Activated naive CD4-positive, alpha-beta T cell treated with anti-CD3 and anti-CD28 coated beads for 36 hours (primary cell): Measurements from ENCODE around the gene KRT84. TPM values are rescaled to one million over a fixed set of nuclear protein-coding genes. Genes with fewer than 3 reads are reported as not detected.

Experiments used
- CTCF ChIA-PET: fragments of 350-600 bp; sonication (Branson Sonifier 250); formaldehyde crosslinking; loops from one replicate; lab custom pipeline; 2021; ENCODE audit warnings: antibody characterized with exemption; lab: Charles Lee
- DNase-seq: peaks from one replicate; pipeline ENCODE4 v3.0.0-alpha.2; 2020
- H3K27ac Mint-ChIP-seq: one replicate; pipeline ENCODE4 v1.8.0; 2021; ENCODE audit warnings: mild to moderate bottlenecking, mixed read lengths
- H3K27me3 Mint-ChIP-seq: one replicate; pipeline ENCODE4 v1.8.0; 2021; ENCODE audit warnings: low read depth, mixed read lengths
- H3K36me3 Mint-ChIP-seq: one replicate; pipeline ENCODE4 v1.8.0; 2021; ENCODE audit warnings: low read depth, mixed read lengths
- H3K4me1 Mint-ChIP-seq: one replicate; pipeline ENCODE4 v1.8.0; 2021; ENCODE audit warnings: low read depth, mixed read lengths
- H3K4me3 Mint-ChIP-seq: one replicate; pipeline ENCODE4 v1.8.0; 2021; ENCODE audit warnings: mild to moderate bottlenecking, moderate library complexity, mixed read lengths
- H3K9me3 Mint-ChIP-seq: one replicate; pipeline ENCODE4 v1.8.0; 2021; ENCODE audit warnings: mixed read lengths
- intact Hi-C: fragments of 100-400 bp; cut with micrococcal nuclease; formaldehyde crosslinking; loops from one replicate; pipeline ENCODE4 v1.15.1; 2023
- total RNA-seq, 2 experiments: library from RNA; stranded (reverse); gene quantifications; one replicate each; pipeline ENCODE4 v1.2.3, GENCODE V29; 2021

Gene KRT84
- total RNA-seq, 2 experiments from 2014 or later, result not detected

DNA sequence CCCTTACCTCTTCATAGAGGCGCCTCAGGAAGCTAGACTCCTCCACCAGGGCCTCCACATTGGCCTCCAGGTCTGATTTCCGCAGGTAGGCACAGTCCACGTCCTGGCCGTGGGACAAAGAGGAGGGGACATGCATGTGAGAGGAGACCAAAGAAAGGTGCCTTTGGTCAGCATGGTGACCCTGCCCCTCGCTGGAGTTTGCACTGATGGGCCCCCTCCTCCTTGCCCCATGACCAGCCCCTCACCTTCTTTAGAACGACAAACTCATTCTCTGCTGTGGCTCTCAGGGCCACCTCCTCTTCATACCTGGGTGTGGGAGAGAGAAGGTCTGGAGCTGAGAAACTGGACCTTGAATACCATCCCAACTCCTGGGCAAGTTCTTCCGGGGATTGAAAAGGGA is 21.4 kb downstream of the KRT84 start:
- CTCF ChIA-PET, result interaction anchor here (0.7 to 1.7 kb wide), 5 partner anchors 8 to 616 kb away, joined by 3 to 6 read pairs (median 3); no protein-coding TSS in a partner anchor
- H3K27ac Mint-ChIP-seq, result no peak overlapping the region
- intact Hi-C loops, result no loop called here

DNA sequence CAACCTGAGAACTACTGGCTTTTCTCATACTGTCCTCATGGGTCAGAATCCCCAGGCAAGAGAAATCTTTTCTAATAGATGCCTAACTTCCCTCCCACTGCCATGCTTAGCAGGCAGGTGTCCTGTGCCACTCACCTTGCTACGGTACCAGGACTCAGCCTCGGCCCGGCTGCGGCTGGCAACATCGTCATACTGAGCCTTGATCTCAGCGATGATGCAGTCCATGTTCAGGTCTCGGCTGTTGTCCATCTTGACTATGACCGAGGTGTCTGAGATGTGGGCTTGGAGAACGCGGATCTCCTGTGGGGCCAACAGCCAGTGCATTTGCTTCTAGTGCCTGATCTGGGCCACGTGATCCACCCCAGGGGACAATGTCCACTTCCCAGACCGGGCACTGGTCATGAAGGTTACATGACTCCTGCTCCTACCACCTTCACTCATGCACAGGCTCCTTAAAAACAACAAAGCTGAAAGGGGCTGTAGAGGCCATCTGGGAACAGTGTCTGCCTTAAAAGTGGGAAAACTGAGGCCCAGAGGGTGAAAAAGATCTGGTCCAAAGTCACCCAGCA is 22.3 kb downstream of the KRT84 start:
- CTCF ChIA-PET, result interaction anchor here (1.2 to 1.7 kb wide), 3 partner anchors 9 to 35 kb away, joined by 3 to 6 read pairs (median 4); no protein-coding TSS in a partner anchor
- no peak for DNase-seq
- Mint-ChIP-seq H3K27me3 (no peaks in the 10 kb centered on the region), H3K27ac (no peak overlapping the region), H3K4me1 (peaks cover 16% of the 10 kb centered on the region), H3K9me3 (no peaks in the 10 kb centered on the region), H3K4me3 (no peak overlapping the region), H3K36me3 (no peaks in the 10 kb centered on the region)
- intact Hi-C loops, result no loop called here

More for the DNA sequence above, 21.4 kb downstream of the KRT84 start:
- Mint-ChIP-seq H3K4me1 (peaks cover 8% of the 10 kb centered on the region), H3K4me3 (no peak overlapping the region), H3K36me3 (no peaks in the 10 kb centered on the region), H3K9me3 (no peaks in the 10 kb centered on the region), H3K27me3 (no peaks in the 10 kb centered on the region)
- no peak for DNase-seq

DNA sequence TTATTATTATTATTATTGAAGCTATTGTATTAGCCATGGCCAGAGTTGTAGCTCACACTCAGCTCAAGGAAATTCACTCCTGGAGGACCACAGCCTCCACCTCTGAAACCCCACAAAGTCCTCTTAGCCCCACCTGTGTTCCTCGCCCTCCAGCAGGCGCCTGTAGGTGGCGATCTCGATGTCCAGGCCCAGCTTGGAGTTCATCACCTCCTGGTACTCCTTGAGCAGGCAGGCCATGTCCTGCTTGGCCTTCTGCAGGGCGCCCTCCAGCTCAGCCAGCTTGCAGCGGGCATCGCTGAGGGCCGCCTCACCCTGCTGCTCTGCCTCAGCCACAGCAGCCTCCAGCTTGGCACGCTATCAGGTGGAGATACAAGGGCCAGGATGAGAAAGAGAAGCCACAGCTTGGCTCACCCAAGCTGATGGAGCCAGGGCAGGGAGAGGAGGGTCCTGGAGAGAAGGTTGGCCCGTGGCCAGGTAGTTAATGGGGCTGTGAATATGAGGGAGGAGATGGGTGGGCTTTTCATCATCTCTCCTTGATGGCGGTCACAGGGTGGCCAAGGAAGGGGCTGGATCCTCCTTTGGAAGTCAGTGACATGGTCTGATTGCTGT is 23.2 kb downstream of the KRT84 start:
- peaks cover 20% of the 10 kb centered on the region for H3K4me1 Mint-ChIP-seq
- CTCF ChIA-PET, result interaction anchor here (0.6 to 1.7 kb wide), 4 partner anchors 11 to 517 kb away, joined by 3 to 11 read pairs (median 4); no protein-coding TSS in a partner anchor
- H3K36me3 Mint-ChIP-seq, result no peaks in the 10 kb centered on the region
- H3K9me3 Mint-ChIP-seq, result no peaks in the 10 kb centered on the region
- H3K4me3 Mint-ChIP-seq, result no peak overlapping the region
- H3K27me3 Mint-ChIP-seq, result no peaks in the 10 kb centered on the region
- intact Hi-C loops, result no loop called here
- H3K27ac Mint-ChIP-seq, result no peak overlapping the region
- DNase-seq, result peak; percentile 14

DNA sequence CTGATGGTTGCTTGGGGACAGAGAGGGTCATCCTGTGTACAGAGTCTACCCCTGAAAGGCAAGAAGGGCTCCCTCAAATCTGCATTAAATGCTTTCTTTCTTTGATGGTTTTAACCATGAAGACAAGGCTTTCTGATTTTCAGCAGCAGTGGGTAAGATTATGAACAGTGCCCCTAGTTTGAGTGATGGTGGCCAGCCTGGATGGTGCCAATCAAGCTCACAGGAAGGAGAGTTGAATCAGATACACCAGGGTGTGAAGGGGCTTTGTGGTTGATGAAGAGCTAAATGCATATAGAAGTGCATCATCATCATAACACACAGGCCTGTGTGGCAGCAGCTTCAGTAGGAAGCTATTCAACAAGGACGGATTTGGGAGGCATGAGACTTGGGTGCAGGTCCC is 23.9 kb downstream of the KRT84 start:
- Mint-ChIP-seq H3K9me3 (no peaks in the 10 kb centered on the region), H3K36me3 (no peaks in the 10 kb centered on the region), H3K27me3 (no peaks in the 10 kb centered on the region), H3K27ac (no peak overlapping the region), H3K4me3 (no peak overlapping the region), H3K4me1 (peaks cover 20% of the 10 kb centered on the region)
- DNase-seq, result no peak
- intact Hi-C loops, result no loop called here
- CTCF ChIA-PET, result interaction anchor here (0.6 to 1.7 kb wide), 8 partner anchors 10 to 533 kb away, joined by 3 to 11 read pairs (median 4); no protein-coding TSS in a partner anchor

DNA sequence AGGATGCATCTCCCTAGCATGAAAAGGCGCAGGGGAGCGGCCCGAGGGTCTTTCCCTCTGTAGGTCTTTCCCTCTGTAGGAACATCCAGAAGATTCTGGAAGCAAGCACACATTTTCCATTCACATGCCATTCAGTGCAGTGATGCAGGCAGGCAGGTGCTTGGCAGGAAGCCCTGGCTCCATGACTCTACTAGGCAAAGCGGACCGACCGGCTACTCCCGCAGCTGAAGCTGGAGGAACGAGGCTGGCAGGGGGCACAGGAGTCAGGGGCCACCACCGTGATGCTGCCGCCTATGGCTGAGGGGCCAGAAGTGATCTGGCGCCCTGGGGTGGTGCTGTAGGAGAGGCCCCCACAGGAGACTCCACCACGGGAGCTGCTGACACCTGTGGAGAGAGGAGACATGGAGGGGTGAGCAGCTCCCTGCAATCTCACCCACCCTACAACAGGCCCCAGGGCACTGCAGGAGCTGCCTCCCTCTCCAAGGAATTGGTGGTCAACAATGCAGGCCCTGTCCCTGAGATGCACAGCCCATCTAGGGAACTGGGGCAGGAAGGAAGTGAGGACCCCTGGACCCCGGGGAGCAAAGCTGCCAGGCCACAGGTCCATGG is 24.7 kb downstream of the KRT84 start:
- DNase-seq, result no peak
- Mint-ChIP-seq H3K4me3 (no peak overlapping the region), H3K4me1 (peaks cover 20% of the 10 kb centered on the region), H3K36me3 (no peaks in the 10 kb centered on the region), H3K27ac (no peak overlapping the region), H3K27me3 (no peaks in the 10 kb centered on the region), H3K9me3 (no peaks in the 10 kb centered on the region)
- intact Hi-C loops, result no loop called here
- CTCF ChIA-PET, result interaction anchor here (0.5 to 1.7 kb wide), 6 partner anchors 12 to 1995 kb away, joined by 3 to 11 read pairs (median 5); no protein-coding TSS in a partner anchor

DNA sequence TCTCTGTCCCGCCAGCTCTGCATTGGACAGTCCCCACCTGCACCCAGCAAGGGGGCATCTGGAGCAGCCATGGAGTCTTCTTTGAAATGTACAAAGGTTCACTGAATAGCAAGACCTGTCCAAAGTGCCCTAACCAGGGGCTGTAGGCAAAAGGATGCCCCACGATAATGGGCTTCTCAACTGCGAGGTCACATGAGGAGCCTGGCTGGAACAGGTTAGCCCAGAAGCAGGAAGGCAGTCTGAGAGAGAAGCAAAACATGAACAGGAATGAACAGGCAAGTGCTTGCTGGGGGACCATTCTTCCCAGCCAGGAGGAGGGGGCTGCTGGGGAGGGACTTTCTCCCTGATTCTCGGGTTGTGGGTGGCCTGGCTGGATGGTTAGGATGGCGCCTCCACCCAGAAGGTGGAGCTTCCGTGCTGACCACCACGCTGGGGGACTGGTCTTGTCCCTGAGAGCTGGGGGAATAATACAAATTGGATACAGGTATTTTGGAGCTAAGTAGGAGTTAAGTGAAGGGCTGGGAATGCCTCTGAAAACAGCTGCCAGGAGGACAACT is 25.3 kb downstream of the KRT84 start:
- CTCF ChIA-PET, result interaction anchor here (0.5 to 1.5 kb wide), 3 partner anchors 13 to 1994 kb away, joined by 3 to 6 read pairs (median 3); no protein-coding TSS in a partner anchor
- Mint-ChIP-seq H3K4me1 (peaks cover 20% of the 10 kb centered on the region), H3K27ac (no peak overlapping the region), H3K27me3 (no peaks in the 10 kb centered on the region), H3K4me3 (no peak overlapping the region), H3K36me3 (no peaks in the 10 kb centered on the region), H3K9me3 (no peaks in the 10 kb centered on the region)
- intact Hi-C loops, result no loop called here
- DNase-seq, result no peak

DNA sequence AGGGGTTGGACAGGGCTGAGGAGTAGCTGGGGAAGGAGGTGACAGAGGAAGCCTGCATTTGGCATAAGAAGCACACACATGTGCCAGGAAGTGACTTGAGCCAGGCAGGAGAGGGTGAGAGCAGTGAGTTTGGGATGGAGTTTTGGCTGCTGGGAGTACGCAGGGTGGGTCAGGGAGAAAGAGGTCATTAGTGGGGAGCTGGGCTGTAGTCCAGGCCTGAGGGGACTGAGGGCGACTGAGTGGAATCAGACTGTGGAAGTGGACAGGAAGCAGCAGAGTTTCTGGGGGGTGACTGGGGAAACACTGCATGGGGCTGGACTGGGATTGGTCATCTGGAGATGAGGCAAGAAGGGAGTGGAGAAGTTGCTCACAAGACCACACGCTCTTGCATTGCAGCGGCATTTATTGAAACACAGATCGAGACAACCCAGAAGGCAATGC is 25.8 kb downstream of the KRT84 start:
- CTCF ChIA-PET, result no interaction called here
- H3K36me3 Mint-ChIP-seq, result no peaks in the 10 kb centered on the region
- H3K27ac Mint-ChIP-seq, result no peak overlapping the region
- peaks cover 20% of the 10 kb centered on the region for H3K4me1 Mint-ChIP-seq
- no peak overlapping the region for H3K4me3 Mint-ChIP-seq
- no peaks in the 10 kb centered on the region for H3K27me3 Mint-ChIP-seq
- intact Hi-C loops, result no loop called here
- H3K9me3 Mint-ChIP-seq, result no peaks in the 10 kb centered on the region
- no peak for DNase-seq

DNA sequence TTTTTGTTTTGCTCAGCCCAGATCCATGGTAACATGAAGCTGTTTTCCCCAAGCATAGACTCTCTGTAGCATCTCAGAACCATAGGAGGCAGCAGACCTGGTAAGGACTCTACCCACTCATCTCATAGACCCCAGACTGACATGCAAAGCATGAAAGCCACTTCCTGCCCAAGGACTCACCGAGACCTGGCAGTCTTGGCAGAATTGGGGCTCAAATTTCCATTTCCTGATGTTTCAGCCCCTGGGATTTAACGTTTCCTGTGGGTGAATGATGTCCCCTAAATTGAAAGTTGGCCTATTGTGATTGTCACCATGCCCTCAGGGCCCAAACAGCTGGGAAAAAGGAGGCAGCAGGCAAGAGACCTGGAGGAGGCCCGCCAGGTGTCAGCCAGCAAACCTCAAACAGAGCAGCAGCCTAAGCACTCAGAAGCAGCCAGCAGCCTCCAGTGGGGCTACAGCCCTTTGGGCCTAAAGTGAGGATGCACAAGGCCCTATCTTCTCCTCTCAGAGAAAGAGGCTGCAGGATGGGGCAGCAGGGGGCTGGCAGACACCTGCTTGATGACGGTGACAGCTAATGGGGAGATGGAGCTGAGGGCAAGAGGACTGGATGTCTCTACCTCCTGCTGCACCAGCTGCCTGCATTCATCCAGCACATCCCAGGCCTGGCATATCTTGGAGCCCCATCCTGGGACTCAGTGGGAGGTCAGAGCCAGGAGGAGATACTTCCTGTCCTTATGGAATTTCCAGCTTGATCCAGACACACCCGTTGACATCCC is 26.7 kb downstream of the KRT84 start:
- intact Hi-C loops, result no loop called here
- Mint-ChIP-seq H3K27me3 (no peaks in the 10 kb centered on the region), H3K27ac (no peak overlapping the region), H3K4me3 (no peak overlapping the region), H3K4me1 (peaks cover 20% of the 10 kb centered on the region), H3K36me3 (no peaks in the 10 kb centered on the region), H3K9me3 (no peaks in the 10 kb centered on the region)
- peak; percentile 26 for DNase-seq
- CTCF ChIA-PET, result interaction anchor here (0.5 kb wide), 1 partner anchor 527 kb away, joined by 3 read pairs; no protein-coding TSS in a partner anchor

DNA sequence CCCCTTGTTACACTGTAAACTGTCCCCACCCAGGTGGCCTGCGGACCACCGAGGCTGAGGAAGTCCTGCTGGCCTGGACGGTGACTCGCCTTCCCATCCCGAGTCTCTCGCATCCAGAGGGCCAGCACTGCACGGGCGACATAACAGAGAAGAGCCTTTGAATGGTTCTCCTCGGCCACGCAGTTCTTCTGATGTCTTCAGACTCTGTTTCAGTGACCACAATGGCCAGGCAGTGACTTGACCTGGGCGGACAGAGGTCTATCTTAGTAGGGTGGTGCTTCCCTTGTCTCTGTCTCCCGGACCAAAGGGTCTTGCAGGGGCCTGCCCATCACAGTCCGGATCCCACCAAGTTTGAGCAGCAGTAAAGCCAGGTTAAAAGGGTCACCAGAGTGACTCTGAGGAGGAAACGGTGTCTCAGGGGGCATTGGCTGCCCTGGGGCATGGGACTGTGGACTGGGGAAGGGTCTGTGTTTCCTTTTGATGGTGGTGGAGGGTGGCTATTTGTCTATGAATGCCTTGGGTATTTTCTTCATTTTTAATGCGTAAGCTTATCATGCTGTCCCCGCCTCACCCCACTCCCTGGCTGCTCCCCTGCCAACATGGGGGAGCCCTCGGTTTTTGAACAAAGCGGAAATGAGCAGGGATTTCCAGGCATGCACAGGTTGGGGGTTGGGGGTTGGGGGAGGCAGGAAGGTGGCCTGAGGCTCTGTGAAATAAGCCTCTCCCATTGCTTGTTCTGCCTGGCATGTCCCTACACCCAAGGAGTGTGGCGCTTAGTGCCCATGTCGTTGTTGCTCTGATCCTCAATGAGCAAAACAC is 28.5 kb downstream of the KRT84 start:
- no peak for DNase-seq
- no peaks in the 10 kb centered on the region for H3K36me3 Mint-ChIP-seq
- CTCF ChIA-PET, result no interaction called here
- H3K4me3 Mint-ChIP-seq, result no peak overlapping the region
- no peak overlapping the region for H3K27ac Mint-ChIP-seq
- intact Hi-C loops, result no loop called here
- peaks cover 26% of the 10 kb centered on the region for H3K4me1 Mint-ChIP-seq
- H3K27me3 Mint-ChIP-seq, result no peaks in the 10 kb centered on the region
- H3K9me3 Mint-ChIP-seq, result no peaks in the 10 kb centered on the region

DNA sequence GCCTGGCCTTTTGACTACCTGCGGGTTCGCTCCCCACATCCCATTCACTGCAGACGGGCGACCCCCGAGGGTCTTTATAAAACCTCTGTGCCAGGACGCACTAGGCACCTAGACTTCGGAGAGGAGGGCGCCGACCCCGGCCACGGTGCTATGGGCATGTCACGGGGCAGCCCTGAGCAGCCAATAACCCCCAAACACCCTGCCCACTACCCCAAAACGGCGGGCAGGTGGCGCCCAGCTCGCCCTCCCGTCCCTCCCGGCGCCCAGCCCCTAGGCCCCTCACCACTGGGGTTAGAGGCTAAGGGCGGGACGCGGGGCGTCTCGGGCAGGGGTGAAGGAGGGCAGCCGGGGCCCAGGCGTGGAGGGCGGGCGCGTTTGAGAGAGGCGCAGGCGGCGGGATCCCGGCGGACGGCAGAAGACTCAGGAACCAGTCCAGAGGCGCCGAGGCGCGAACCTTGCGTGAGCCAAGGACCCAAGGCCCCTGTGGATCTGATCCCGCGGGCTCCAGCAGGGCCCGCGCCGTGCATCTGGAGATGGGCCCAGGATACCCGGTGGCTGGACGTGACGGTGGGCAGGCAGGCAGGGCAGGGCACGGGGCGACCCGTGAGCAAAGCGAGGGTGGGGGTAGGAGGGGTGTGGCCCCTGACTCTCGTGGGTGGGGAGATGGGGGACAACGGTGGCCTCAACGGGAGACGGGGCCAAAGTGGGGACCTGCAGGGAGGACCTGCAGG is 29.3 kb downstream of the KRT84 start:
- DNase-seq, result no peak
- H3K9me3 Mint-ChIP-seq, result no peaks in the 10 kb centered on the region
- no peak overlapping the region for H3K4me3 Mint-ChIP-seq
- no peak overlapping the region for H3K27ac Mint-ChIP-seq
- CTCF ChIA-PET, result no interaction called here
- no peaks in the 10 kb centered on the region for H3K36me3 Mint-ChIP-seq
- H3K27me3 Mint-ChIP-seq, result no peaks in the 10 kb centered on the region
- intact Hi-C loops, result no loop called here
- H3K4me1 Mint-ChIP-seq, result peaks cover 30% of the 10 kb centered on the region

DNA sequence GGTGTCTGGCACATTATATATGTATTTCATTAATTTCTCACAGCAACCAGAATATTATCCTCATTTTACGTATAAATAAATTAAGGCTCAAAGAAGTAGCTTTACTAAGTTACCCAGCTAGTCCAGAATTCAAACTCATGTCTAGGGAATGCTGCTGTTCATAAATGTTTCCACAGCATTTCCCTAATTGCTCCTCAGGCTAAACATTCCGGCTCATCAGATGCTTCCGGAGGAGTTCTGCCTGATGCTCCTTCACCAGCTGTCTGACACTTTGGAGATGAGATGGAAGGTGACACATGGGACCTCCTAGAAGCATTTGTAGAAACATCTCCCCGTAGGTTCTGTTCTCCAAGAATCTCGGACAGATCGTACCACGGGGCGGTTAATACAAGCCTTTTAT is 30.3 kb downstream of the KRT84 start:
- Mint-ChIP-seq H3K9me3 (no peaks in the 10 kb centered on the region), H3K4me1 (peaks cover 35% of the 10 kb centered on the region), H3K36me3 (no peaks in the 10 kb centered on the region), H3K4me3 (no peak overlapping the region), H3K27ac (no peak overlapping the region), H3K27me3 (no peaks in the 10 kb centered on the region)
- intact Hi-C loops, result no loop called here
- CTCF ChIA-PET, result interaction anchor here (0.6 kb wide), 1 partner anchor 43 kb away, joined by 3 read pairs; no protein-coding TSS in a partner anchor
- no peak for DNase-seq
